ENCODE results near the gene MDP1. TPM values are rescaled to one million over a fixed set of nuclear protein-coding genes. Genes with fewer than 3 reads are reported as not detected.
A peak's percentile ranks its signal among the peaks of the same experiment; 100 is the strongest.

Gene MDP1
- total RNA-seq, 1 experiment from 2014 or later, result 18.8 TPM

DNA sequence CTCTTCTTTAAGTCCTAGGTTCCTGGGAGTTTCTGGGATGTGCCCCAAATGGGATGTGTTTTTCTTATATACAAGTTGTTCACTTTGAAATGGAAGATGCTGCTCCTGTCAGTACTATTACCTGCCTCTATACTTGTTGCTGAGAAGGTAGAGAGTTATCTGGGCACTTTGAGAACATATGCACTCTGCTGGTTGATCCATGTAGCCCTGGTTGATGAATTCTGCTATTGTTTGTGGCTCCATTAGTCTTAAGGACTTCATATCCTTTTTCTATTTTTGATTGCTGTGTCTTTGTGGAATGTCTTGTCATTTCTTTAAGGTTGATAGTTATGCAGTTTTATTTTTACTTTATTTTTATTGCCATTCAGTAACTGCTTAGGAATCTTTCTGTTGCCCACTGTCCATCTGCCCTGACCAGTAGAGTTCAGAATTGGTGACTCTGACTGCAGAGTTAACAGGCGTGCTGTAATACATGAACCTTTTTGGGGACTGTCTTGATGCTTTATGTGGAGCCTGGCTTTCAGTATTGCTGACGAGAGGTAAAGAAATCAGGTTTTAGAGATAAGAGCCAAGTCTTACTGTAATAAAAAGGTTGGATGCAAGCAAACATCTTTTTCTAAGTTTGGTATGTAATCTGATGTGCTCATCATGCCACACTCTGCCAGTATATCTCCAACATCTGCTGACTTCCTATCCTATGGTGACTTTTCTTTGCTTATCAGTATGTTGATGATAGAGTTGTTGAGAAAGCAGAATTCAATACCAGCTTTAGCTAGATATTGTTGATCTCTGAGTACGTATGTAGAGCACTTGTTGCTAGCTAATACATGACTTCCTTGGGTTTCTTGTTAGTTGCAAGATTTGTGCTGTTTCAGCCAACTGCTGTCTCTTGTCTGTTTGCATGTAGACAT, 18.5 kb upstream of the MDP1 start:
- Histone ChIP-seq H3T11ph (ENCODE audit: low read length) (no peak overlapping the region), H3K4ac (ENCODE audit: low read depth, low read length) (no peak overlapping the region), H4K20me1 (ENCODE audit: control insufficient read depth, insufficient read depth, insufficient read length) (no peaks in the 10 kb centered on the region), H3K23ac (ENCODE audit: insufficient read length, low read depth, low read length) (no peak overlapping the region), H2BK12ac (ENCODE audit: insufficient read length, low read depth, low read length) (no peak overlapping the region), H3K4me2 (ENCODE audit: insufficient read depth, insufficient read length, low read length) (no peak overlapping the region), H3K79me2 (ENCODE audit: insufficient read depth, low read length) (peaks cover 3% of the 10 kb centered on the region; the same call in 1 of the 2 replicates), H3K9me3 (ENCODE audit: control insufficient read depth, low read depth, low read length) (no peaks in the 10 kb centered on the region), H4K5ac (ENCODE audit: insufficient read length, low read depth, low read length) (no peak overlapping the region), H3K27me3 (ENCODE audit: insufficient read depth, low read length) (no peaks in the 10 kb centered on the region), H3K14ac (ENCODE audit: insufficient read depth, low read length) (no peak overlapping the region), H3K4me1 (ENCODE audit: insufficient read depth, low read length) (0 out of 2 replicates have a peak, but pooled peaks cover 6% of the 10 kb centered on the region), H2BK5ac (ENCODE audit: insufficient read length, low read length) (no peak overlapping the region), H2BK120ac (ENCODE audit: low read depth, low read length, poor library complexity, severe bottlenecking) (no peak overlapping the region), H4K91ac (ENCODE audit: insufficient read length, low read depth, low read length) (no peak overlapping the region), H2BK15ac (ENCODE audit: low read depth, low read length) (no peak overlapping the region), H2AFZ (ENCODE audit: low read length) (no peak overlapping the region), H3K23me2 (ENCODE audit: insufficient read length, low read depth, low read length, poor library complexity, severe bottlenecking) (peaks cover 15% of the 10 kb centered on the region), H3K79me1 (ENCODE audit: insufficient read depth, low read depth, low read length, poor library complexity, severe bottlenecking) (peaks cover 6% of the 10 kb centered on the region), H3K18ac (ENCODE audit: insufficient read length, low read depth, low read length) (no peak overlapping the region), H2AK5ac (ENCODE audit: insufficient read length, low read length) (no peak overlapping the region), H3K56ac (ENCODE audit: insufficient read length, low read depth, low read length) (no peak overlapping the region), H3K27ac (ENCODE audit: insufficient read length, low read depth, low read length) (no peak overlapping the region), H3K9ac (ENCODE audit: extremely low read depth, insufficient read length, low read length) (no peak overlapping the region), H4K8ac (replicated peaks; ENCODE audit: insufficient read length, low read depth, low read length) (no peak overlapping the region), H2BK20ac (ENCODE audit: low read depth, low read length, poor library complexity, severe bottlenecking) (no peak overlapping the region)
- DNase-seq, result no peak
- peak overlapping the region; percentile 17 to 98; a peak in 3 of 5 replicates for H3K4me3 Mint-ChIP-seq
- H3K9me3 Mint-ChIP-seq, result no peaks in the 10 kb centered on the region
- H3K36me3 Mint-ChIP-seq (ENCODE audit: insufficient read depth in 1 of 3, low read depth in 3 of 3), result peaks cover 27 to 50% (median 49%) of the 10 kb centered on the region in 3 experiments; a peak in 6 of 7 replicates
- TF ChIP-seq, protein P1, sequence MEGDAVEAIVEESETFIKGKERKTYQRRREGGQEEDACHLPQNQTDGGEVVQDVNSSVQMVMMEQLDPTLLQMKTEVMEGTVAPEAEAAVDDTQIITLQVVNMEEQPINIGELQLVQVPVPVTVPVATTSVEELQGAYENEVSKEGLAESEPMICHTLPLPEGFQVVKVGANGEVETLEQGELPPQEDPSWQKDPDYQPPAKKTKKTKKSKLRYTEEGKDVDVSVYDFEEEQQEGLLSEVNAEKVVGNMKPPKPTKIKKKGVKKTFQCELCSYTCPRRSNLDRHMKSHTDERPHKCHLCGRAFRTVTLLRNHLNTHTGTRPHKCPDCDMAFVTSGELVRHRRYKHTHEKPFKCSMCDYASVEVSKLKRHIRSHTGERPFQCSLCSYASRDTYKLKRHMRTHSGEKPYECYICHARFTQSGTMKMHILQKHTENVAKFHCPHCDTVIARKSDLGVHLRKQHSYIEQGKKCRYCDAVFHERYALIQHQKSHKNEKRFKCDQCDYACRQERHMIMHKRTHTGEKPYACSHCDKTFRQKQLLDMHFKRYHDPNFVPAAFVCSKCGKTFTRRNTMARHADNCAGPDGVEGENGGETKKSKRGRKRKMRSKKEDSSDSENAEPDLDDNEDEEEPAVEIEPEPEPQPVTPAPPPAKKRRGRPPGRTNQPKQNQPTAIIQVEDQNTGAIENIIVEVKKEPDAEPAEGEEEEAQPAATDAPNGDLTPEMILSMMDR (conservative IDR thresholded peaks at IDR 0.05), result no peak
- WGBS (ENCODE audit: extremely low coverage, insufficient read length, low lambda C conversion rate), result no CpG with 5 or more reads among the region's 3 CpGs
- H3K27me3 Mint-ChIP-seq (ENCODE audit: low read depth), result no peaks in the 10 kb centered on the region
- peaks cover 8 to 22% of the 10 kb centered on the region in 2 experiments for H3K4me1 Mint-ChIP-seq
- H3K27ac Mint-ChIP-seq, result no peak overlapping the region
